Measurements from ENCODE around the gene ITFG1. TPM values are rescaled to one million over a fixed set of nuclear protein-coding genes. Genes with fewer than 3 reads are reported as not detected.

Gene ITFG1
- total and polyA plus RNA-seq, 2 of the 13 experiments (the other 11 are each of a cell fraction or from before 2014, with no cell fraction given) = 74.5 to 150 TPM

DNA sequence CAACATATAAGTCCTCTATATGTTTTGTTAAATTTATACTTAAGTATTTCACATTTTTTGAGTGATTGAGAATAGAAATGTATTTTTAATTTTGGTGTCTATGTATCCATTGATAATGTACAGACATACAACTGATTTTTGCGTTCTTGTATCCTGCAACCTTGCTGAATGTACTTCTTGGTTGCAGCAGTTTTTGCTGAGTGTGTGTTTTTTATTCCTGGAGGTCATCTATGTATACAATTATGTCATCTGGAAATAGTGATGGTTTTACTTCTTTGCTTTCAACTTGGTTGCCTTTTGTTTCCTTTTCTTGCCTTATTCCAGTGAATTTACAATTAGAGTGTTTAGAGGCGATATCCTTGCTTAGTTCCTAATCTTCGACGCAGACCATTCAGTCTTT is 249.6 kb downstream of the ITFG1 start:
- no TSS peak for BruUV-seq (replicated peaks)
- H3K27me3 ChIP-seq (ENCODE audit: control insufficient read depth in 1 of 2, insufficient read depth in 2 of 2, low read length in 2 of 2) = no peaks in the 10 kb centered on the region
- in situ Hi-C loops (cut with HindIII; ENCODE audit: extremely low pct_ligation_motif_present, low pct_unique_long_range_greater_than_20kb) (no loop called here), intact Hi-C loops (cut with micrococcal nuclease; ENCODE audit: unreplicated experiment) (no loop called here)
- H3K36me3 ChIP-seq (replicated peaks in 1 of 2; ENCODE audit: control insufficient read depth in 1 of 2, insufficient read depth in 2 of 2, low read length in 2 of 2) = no peaks in the 10 kb centered on the region
- no peak overlapping the region for H3K27ac ChIP-seq (ENCODE audit: extremely low read length, insufficient read depth, low read length)
- no peak overlapping the region for H2AFZ ChIP-seq (ENCODE audit: low read length)
- POLR2A ChIA-PET = no interaction called here
- DNase-seq (ENCODE audit: low spot score) (no peak), FAIRE-seq (no peak), ATAC-seq (no peak)
- H3K79me2 ChIP-seq (ENCODE audit: insufficient read depth, low read length) = no peaks in the 10 kb centered on the region
- no peaks in the 10 kb centered on the region for H3K4me1 ChIP-seq (ENCODE audit: insufficient read depth, low read length)
- no peak overlapping the region for H3K9ac ChIP-seq (ENCODE audit: insufficient read depth, low read depth, low read length)
- CTCF ChIA-PET (ENCODE audit: low intra/inter-chr PET ratio, low total read pairs) = no interaction called here
- no peaks in the 10 kb centered on the region for H4K20me1 ChIP-seq (ENCODE audit: insufficient read depth, low read length)
- peak; percentile 99 for TF ChIP-seq MAFF (IDR thresholded peaks at IDR 0.05; ENCODE audit: low read depth, low read length)
- TF ChIP-seq, protein P1, sequence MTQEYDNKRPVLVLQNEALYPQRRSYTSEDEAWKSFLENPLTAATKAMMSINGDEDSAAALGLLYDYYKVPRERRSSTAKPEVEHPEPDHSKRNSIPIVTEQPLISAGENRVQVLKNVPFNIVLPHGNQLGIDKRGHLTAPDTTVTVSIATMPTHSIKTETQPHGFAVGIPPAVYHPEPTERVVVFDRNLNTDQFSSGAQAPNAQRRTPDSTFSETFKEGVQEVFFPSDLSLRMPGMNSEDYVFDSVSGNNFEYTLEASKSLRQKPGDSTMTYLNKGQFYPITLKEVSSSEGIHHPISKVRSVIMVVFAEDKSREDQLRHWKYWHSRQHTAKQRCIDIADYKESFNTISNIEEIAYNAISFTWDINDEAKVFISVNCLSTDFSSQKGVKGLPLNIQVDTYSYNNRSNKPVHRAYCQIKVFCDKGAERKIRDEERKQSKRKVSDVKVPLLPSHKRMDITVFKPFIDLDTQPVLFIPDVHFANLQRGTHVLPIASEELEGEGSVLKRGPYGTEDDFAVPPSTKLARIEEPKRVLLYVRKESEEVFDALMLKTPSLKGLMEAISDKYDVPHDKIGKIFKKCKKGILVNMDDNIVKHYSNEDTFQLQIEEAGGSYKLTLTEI (CRISPR knock-in tag; conservative IDR thresholded peaks at IDR 0.05) = no peak
- peak; percentile 99 for TF ChIP-seq MAFK (conservative IDR thresholded peaks at IDR 0.05 in 1 of 2, IDR thresholded peaks at IDR 0.05 in 1 of 2; ENCODE audit: low read length in 2 of 2)
- no peaks in the 10 kb centered on the region for H3K9me3 ChIP-seq (ENCODE audit: low read length)
- WGBS (ENCODE audit: low lambda C conversion rate) = 94% methylated on average over 4 of the region's 4 CpGs
- no peak overlapping the region for H3K4me3 ChIP-seq (replicated peaks in 1 of 3; ENCODE audit: insufficient read depth in 1 of 3, low read depth in 2 of 3, low read length in 3 of 3)
- H3K4me2 ChIP-seq (ENCODE audit: low read depth, low read length) = no peak overlapping the region

DNA sequence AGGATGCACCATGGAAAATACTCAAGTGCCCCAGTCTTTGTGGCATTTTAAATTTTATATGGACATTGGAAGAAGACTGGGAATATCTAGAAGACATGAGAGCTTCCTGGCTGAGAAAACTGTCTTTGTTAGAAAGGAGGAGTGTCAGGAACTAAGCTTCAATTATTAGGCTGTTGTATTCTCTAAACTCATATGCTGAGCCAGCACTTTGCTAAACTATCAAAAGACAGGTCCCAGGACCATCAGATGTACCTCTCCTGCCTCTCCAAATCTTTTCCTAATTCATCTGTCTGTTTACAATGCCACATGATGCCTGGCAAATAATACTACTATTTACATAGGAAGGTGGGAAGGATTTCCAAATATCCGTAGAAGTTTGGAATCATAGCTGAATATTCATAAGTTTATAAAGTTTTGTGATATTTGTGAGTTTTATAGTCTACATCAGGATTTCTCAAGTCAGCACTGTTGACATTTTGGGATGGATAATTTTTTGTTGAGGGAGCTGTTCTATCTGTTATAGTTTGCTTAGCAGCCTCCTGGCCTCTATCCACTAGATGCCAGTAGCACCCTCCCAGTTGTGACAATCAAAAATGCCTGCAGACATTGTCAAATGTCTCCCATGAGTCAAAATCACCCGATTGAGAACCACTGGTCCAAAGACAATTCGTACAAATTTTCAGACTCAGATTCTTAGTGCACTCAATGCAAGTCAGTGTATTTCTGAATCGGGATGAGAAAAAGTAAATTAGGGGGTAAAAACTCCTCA is 255.9 kb downstream of the ITFG1 start:
- POLR2A ChIA-PET = no interaction called here
- BruUV-seq (replicated peaks) = no TSS peak
- DNase-seq (ENCODE audit: low spot score) (no peak), FAIRE-seq (no peak), ATAC-seq (no peak)
- CTCF ChIA-PET (ENCODE audit: low intra/inter-chr PET ratio, low total read pairs) = no interaction called here
- H3K9me3 ChIP-seq (ENCODE audit: low read length) = no peaks in the 10 kb centered on the region
- in situ Hi-C loops (cut with HindIII; ENCODE audit: extremely low pct_ligation_motif_present, low pct_unique_long_range_greater_than_20kb) = no loop called here
- H2AFZ ChIP-seq (ENCODE audit: low read length) = no peak overlapping the region
- no peaks in the 10 kb centered on the region for H3K79me2 ChIP-seq (ENCODE audit: insufficient read depth, low read length)
- no peak overlapping the region for H3K4me2 ChIP-seq (ENCODE audit: low read depth, low read length)
- H4K20me1 ChIP-seq (ENCODE audit: insufficient read depth, low read length) = no peaks in the 10 kb centered on the region
- intact Hi-C loops (cut with micrococcal nuclease; ENCODE audit: unreplicated experiment) = no loop called here
- no peak overlapping the region for H3K9ac ChIP-seq (ENCODE audit: insufficient read depth, low read depth, low read length)
- H3K4me1 ChIP-seq (ENCODE audit: insufficient read depth, low read length) = no peaks in the 10 kb centered on the region
- no peak overlapping the region for H3K27ac ChIP-seq (ENCODE audit: extremely low read length, insufficient read depth, low read length)
- H3K4me3 ChIP-seq (replicated peaks in 1 of 3; ENCODE audit: insufficient read depth in 1 of 3, low read depth in 2 of 3, low read length in 3 of 3) = no peak overlapping the region
- no peaks in the 10 kb centered on the region for H3K36me3 ChIP-seq (replicated peaks in 1 of 2; ENCODE audit: control insufficient read depth in 1 of 2, insufficient read depth in 2 of 2, low read length in 2 of 2)
- WGBS (ENCODE audit: low lambda C conversion rate) = 91% methylated on average over 4 of the region's 4 CpGs
- H3K27me3 ChIP-seq (ENCODE audit: control insufficient read depth in 1 of 2, insufficient read depth in 2 of 2, low read length in 2 of 2) = no peaks in the 10 kb centered on the region
- TF ChIP-seq HOXD1 (CRISPR knock-in tag; IDR thresholded peaks at IDR 0.05) (no peak), SP2 (CRISPR knock-in tag; IDR thresholded peaks at IDR 0.05) (no peak), ZNF326 (CRISPR knock-in tag; IDR thresholded peaks at IDR 0.05; ENCODE audit: borderline replicate concordance) (no peak), CENPX (CRISPR knock-in tag; IDR thresholded peaks at IDR 0.05) (no peak), ZNF329 (CRISPR knock-in tag; IDR thresholded peaks at IDR 0.05; ENCODE audit: low read depth) (no peak), ZNF777 (CRISPR knock-in tag; IDR thresholded peaks at IDR 0.05) (no peak), KDM1A (CRISPR knock-in tag; IDR thresholded peaks at IDR 0.05) (no peak), MAFF (IDR thresholded peaks at IDR 0.05; ENCODE audit: low read depth, low read length) (peak; percentile 73), STAG1 (CRISPR knock-in tag; IDR thresholded peaks at IDR 0.05) (peak; percentile 33), NFKBIZ (CRISPR knock-in tag; IDR thresholded peaks at IDR 0.05) (no peak), ZNF138 (CRISPR knock-in tag; IDR thresholded peaks at IDR 0.05; ENCODE audit: low read depth) (no peak), IKZF1 (IDR thresholded peaks at IDR 0.05) (no peak), MAFK (conservative IDR thresholded peaks at IDR 0.05 in 1 of 2, IDR thresholded peaks at IDR 0.05 in 1 of 2; ENCODE audit: low read length in 2 of 2) (peak; percentile 65 to 83)
- TF ChIP-seq, protein P2, sequence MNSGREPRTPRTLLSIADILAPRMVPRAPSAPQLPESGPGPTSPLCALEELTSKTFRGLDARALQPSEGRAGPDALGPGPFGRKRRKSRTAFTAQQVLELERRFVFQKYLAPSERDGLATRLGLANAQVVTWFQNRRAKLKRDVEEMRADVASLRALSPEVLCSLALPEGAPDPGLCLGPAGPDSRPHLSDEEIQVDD (CRISPR knock-in tag; IDR thresholded peaks at IDR 0.05; ENCODE audit: borderline replicate concordance) = no peak

Data from HepG2 (cell line).